Loucy (cell line): Measurements from ENCODE around the gene BDKRB1.

Experiments
- EZH2phosphoT487 ChIP-seq: fragments of 200-600 bp; IDR thresholded peaks from 2 replicates; pipeline ENCODE4 v1.6.1; 2018; ENCODE audit warnings: antibody characterized with exemption, mild to moderate bottlenecking, moderate library complexity, borderline replicate concordance
- TF ChIP-seq, protein P1 (sequence below): fragments of 200-600 bp; sonication (generic); conservative IDR thresholded peaks from 2 replicates; pipeline ENCODE4 v1.5.1; 2014; ENCODE audit warnings: mild to moderate bottlenecking, antibody characterized with exemption, low read length

- TF ChIP-seq, protein P1, sequence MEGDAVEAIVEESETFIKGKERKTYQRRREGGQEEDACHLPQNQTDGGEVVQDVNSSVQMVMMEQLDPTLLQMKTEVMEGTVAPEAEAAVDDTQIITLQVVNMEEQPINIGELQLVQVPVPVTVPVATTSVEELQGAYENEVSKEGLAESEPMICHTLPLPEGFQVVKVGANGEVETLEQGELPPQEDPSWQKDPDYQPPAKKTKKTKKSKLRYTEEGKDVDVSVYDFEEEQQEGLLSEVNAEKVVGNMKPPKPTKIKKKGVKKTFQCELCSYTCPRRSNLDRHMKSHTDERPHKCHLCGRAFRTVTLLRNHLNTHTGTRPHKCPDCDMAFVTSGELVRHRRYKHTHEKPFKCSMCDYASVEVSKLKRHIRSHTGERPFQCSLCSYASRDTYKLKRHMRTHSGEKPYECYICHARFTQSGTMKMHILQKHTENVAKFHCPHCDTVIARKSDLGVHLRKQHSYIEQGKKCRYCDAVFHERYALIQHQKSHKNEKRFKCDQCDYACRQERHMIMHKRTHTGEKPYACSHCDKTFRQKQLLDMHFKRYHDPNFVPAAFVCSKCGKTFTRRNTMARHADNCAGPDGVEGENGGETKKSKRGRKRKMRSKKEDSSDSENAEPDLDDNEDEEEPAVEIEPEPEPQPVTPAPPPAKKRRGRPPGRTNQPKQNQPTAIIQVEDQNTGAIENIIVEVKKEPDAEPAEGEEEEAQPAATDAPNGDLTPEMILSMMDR, result no peak
- TF ChIP-seq EZH2phosphoT487, result no peak
These were observed 8.2 kb downstream of the BDKRB1 start for GRCh38 chr14:96264200-96264553.
